GM21737 (cell line): ENCODE results near the gene HIP1R.
A peak's percentile ranks its signal among the peaks of the same experiment; 100 is the strongest.
"Not testable (repeated sequence)": the region's sequence is repeated elsewhere in the genome, so short reads cannot be mapped to it uniquely, and the experiment has no call there.

Source experiments
- ATAC-seq: cut with Tn5 transposase; IDR thresholded peaks from one replicate; pipeline ENCODE4 v1.9.1; 2021; ENCODE audit warnings: mild to moderate bottlenecking, moderate library complexity; ENCODE audit not compliant: unreplicated experiment

HIP1R gene

DNA sequence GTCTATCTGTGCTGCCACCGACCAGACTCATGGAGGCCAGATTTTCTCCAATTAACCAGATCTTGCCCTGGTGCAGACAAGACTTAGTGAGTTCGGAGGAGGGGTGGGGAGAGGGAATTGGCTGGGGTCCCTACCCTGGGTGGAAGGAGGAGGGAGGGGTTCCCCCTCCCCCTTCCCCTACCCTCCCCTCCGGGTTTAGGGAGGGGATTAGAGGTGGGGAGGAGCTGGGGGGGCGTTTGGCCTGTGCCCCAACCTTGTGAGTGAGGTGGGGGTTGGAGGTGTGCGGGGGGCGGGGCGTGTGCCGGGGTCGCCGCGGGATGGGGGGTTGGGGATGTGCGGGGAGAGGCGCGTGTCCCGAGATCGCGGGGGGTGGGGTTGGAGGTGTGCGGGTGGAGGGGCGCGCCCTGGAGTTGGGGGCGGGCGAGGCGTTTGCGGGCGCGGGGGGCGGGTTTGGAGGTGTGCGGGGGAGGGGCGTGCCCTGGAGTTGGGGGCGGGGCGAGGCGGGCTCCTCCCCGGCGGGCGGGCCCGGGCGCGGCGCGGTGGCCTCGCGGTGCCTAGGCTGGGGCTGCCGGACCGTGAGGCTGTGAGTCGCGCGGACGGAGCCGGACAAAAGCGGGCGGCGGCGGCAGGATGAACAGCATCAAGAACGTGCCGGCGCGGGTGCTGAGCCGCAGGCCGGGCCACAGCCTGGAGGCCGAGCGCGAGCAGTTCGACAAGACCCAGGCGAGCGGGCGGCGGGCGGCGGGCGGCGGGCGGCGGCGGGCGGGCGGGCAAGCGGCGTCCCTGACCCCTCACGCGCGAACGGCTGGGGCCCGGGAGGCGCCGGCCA, at the start of gene HIP1R:
HIP1R (plus strand) TSS at position 537 of the 829 bp plus-strand sequence; CDS start at position 631, 94 bp downstream.
- ATAC-seq, result peak; percentile 29

- ATAC-seq, result no peak
Observed at GRCh38 chr12:122785503-122785902, 49.8 kb upstream of the HIP1R start.

DNA sequence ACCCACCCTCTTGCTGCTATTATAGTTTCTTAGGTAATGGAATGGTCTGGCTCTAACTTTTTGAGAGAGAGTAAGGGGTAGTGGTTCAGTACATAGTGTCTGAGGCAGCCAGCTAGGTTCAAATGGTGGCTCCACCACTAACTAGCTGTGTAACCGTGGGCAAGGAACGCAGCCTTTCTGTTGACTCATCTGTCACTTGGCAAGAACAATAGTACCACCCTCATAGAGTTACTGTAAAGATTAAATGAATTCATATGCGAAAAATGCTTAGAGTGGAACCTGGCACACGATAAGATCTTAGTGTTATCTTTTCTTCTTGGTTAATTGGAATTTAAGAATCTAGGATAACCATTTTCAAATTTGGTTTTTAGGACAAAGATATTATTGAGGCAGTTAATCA, 46.9 kb upstream of the HIP1R start:
- ATAC-seq, result no peak

DNA sequence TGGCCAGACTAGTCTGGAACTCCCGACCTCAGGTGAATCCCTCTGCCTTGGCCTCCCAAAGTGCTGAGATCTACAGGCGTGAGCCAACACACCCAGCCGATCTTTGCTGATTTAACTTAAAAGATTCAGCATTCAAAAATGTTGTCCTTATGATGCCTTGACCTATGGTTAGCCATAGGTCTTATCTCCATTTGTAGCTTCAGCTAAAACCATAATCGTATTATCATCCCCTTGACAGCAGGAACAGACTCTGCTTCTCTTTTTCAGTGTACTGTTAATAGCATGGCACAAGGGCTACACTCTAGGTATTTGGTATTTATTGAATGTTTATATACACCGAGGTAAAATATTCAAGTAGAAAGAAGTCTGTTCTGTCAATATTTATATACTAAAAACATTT, 45.6 kb upstream of the HIP1R start:
- no peak for ATAC-seq

- ATAC-seq, result no peak
Observed at GRCh38 chr12:122790393-122791075, 44.7 kb upstream of the HIP1R start.

GRCh38 chr12:122793685-122794106, 41.6 kb upstream of the HIP1R start:
- ATAC-seq, result no peak

DNA sequence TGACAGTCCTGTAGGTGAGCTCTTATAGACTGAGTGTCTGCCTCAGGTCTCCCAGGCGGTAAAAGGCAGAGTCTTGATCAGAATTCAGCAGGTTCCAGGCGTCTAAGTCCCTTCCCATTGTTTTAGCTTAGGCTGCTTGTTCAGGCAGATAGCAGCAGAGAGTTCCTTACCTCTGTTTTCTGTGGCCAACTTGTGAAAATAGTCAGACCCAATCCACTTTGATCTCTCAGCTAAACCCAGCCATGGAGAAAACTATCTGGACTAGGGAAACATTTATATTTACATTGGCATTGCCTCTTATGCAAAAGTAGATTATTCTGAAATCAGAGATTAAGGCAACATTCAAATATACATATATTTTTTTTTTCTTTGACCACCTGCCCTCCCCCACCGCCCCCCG, 39.5 kb upstream of the HIP1R start:
- ATAC-seq, result no peak

DNA sequence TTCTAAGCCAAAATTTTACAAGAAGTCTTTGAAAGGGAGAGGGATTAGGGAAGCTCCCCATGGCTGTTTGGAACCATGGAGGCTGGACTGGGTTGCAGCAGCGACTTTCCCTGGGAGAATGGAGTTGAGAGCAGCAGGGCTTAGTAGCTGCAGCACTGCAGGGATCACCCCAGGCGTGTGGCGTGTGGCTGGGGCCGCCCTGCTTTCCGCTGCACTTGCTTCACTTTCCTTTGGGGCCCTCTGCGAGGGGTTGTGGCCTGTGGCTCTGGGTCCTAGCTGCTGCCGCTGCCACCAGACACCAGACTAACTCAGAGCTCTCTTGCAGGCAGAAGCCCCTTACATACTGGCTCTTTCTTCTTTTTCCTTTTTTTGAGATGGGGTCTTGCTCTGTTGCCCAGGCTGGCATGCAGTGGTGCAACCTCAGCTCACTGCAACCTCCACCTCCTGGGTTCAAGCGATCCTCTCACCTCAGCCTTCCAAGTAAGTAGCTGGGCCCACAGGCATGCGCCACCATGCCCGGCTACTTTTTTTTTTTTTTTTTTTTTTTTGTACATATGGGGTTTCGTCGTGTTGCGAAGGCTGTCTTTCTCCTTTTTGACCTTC, 35.5 kb upstream of the HIP1R start:
- no peak for ATAC-seq

DNA sequence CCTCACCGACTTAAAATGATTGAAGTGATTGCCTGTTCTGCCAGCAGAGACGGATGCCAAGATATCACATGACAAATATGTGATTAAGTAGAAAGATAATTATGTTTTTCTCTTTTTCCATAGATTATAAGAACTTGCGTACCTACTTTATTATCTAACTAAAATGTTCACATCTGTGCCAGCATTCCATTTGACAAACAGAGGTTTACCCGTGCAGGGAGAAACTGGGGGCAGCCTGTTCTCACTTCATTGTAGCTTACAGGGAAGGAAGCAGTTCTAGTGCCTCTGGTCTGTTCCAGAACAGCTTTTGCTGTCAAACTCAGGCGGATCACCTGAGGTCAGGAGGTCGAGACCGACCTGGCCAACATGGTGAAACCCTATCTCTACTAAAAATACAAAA, 31.3 kb upstream of the HIP1R start:
- ATAC-seq, result no peak

GRCh38 chr12:122804957-122805356, 30.3 kb upstream of the HIP1R start:
- ATAC-seq, result not testable (repeated sequence)

- ATAC-seq, result no peak
Observed at GRCh38 chr12:122807651-122808050, 27.6 kb upstream of the HIP1R start.

DNA sequence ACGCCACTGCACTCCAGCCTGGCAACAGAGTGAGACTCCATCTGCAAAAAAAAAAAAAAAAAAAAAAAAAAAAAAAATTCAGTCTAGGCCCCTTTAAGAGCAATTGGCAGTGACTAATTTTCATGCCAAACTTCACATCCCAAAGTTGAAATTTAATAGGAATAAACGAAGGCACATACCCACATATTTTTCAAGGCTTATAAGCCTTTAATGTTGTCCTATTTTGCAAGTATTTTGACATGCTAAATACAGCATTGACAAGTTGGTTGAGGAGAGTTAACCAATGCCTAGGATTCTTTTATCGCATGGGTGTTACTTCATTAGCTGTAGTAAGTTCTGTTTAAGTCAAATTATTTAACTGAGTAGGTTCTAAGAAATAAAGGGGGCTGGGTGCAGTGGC, 23.5 kb upstream of the HIP1R start:
- no peak for ATAC-seq

DNA sequence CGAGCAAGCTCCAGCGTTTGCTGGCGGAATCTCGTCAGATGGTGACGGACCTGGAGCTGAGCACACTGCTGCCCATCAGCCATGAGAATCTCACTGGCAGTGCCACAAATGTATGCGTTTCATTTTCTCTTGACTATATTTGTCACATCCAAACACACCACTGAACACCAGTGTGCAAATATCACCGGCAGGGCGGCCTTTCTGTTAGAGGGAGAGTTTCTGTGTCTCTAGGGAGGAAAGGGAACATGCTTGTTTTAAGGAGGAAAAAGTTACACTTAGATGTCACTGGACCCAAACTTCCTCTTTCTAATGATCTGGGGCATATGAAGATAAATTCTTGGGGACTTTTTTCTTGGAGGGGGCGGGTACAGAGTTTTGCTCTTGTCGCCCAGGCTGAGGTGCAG, 21.9 kb upstream of the HIP1R start:
- ATAC-seq, result no peak

DNA sequence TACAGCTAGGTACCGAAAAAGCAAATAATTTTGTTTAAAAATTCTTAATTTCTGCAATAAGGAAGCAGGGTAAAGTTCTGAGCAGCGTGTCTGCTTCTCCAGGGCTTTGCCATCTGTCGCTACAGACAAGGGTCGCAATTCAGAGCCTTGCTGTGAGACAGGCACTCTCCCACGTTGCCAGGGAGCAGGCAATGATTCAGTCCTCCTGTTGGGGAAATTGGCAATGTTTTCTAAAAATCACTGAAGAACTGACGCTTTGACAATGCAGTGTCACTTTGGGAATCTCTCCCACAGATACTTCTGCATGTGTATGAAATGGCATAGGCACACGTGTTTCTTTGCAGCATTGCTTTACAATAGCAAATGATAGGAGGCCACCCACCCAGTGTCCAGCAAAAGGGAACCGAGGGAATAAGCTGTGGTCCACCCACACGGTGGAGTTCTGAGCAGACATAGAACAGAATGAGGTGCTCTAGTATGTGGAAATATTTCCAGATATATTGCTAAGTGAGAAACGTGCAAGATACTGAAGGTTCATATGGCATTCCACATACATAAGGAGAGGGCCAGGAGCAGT, 16.0 kb upstream of the HIP1R start:
- no peak for ATAC-seq

DNA sequence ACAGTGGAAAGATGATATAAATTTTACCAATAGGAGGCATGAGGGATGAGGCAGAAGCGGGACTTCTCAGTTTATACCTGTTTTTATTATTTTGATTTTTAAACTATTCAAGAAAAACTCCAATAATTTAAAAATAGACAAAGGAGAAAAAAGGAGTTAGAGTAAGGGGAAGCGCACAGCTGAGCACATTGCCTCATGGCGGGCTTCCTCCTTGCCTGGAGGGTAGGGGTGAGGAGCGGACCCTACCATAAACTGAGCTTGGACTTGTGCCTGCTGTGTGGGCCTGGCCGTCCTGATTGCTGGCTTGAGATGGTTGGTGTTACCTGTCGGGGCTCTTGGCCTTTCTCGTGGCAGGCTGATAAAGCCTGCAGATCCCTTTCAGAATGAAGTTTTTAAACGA, 15.1 kb upstream of the HIP1R start:
- ATAC-seq, result no peak

GRCh38 chr12:122820838-122821271, 14.4 kb upstream of the HIP1R start:
- peak; percentile 74 for ATAC-seq

DNA sequence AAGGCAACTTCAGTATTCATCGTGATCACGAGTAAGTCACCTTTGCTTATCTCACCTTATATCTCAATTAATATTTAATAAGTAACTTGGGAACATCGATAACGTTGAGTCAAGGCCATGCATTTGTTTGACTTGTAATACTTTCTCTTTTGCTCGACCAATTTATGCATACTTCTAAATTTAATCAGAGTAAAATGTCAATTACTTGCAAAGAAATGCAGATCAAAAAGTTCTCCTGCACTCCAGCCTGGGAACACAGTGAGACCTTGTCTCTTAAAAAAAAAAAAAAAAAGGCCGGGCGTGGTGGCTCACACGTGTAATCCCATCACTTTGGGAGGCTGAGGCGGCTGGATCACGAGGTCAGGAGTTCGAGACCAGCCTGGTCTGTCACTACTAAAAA, 11.8 kb upstream of the HIP1R start:
- no peak for ATAC-seq

- ATAC-seq, result no peak
Observed at GRCh38 chr12:122825773-122826724, 9.2 kb upstream of the HIP1R start.

- no peak for ATAC-seq
Observed at GRCh38 chr12:122827258-122827657, 8.0 kb upstream of the HIP1R start.

- no peak for ATAC-seq
Observed at GRCh38 chr12:122830517-122831214, 4.6 kb upstream of the HIP1R start.
